Epithelial cell of proximal tubule (primary cell): ENCODE data around the gene CDR2L. TPM values are rescaled to one million over a fixed set of nuclear protein-coding genes. Genes with fewer than 3 reads are reported as not detected.
"Not testable (repeated sequence)": the region's sequence is repeated elsewhere in the genome, so short reads cannot be mapped to it uniquely, and the experiment has no call there.

Experiments
- DNase-seq: peaks from one replicate; pipeline ENCODE4 v3.0.0-alpha.2; 2011; ENCODE audit warnings: low read depth
- H3K4me3 ChIP-seq: 2 replicates; pipeline ENCODE4 v1.5.1; 2011; ENCODE audit warnings: low read depth, mild to moderate bottlenecking, low read length
- total RNA-seq: library from RNA; depleted of rRNA; stranded (reverse); fragments of >200 nt; gene quantifications from 2 replicates; pipeline ENCODE4 v1.2.3, GENCODE V29; 2015
- TF ChIP-seq, protein P1 (sequence below): conservative IDR thresholded peaks from 2 replicates; pipeline ENCODE4 v1.5.1; 2012; ENCODE audit warnings: low read depth, mild to moderate bottlenecking, low read length

CDR2L gene
- total RNA-seq, 1 donor from 2014 or later: 64.4 TPM

DNA sequence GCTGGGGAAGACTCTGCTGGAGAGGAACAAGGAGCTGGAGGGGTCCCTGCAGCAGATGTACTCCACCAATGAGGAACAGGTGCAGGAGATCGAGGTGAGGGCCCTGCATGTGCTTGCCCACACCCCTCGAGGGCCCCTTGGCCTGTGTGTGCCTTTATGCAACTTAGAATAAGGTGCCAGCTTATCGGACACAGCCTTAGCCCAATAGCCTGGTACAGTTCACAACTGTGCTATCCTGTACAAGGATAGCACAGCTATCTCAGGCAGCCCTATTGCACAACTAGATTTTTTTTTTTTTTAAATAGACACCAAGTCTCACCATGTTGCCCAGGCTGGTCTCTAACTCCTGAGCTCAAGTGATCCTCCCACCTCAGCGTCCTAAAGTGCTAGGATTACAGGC lies 12.1 kb downstream of the CDR2L start:
- H3K4me3 ChIP-seq: no peak overlapping the region

GRCh38 chr17:75001915-75002843 lies 14.7 kb downstream of the CDR2L start:
- TF ChIP-seq, protein P1, sequence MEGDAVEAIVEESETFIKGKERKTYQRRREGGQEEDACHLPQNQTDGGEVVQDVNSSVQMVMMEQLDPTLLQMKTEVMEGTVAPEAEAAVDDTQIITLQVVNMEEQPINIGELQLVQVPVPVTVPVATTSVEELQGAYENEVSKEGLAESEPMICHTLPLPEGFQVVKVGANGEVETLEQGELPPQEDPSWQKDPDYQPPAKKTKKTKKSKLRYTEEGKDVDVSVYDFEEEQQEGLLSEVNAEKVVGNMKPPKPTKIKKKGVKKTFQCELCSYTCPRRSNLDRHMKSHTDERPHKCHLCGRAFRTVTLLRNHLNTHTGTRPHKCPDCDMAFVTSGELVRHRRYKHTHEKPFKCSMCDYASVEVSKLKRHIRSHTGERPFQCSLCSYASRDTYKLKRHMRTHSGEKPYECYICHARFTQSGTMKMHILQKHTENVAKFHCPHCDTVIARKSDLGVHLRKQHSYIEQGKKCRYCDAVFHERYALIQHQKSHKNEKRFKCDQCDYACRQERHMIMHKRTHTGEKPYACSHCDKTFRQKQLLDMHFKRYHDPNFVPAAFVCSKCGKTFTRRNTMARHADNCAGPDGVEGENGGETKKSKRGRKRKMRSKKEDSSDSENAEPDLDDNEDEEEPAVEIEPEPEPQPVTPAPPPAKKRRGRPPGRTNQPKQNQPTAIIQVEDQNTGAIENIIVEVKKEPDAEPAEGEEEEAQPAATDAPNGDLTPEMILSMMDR: no peak
- H3K4me3 ChIP-seq: no peak overlapping the region

More for the DNA sequence above, 12.1 kb downstream of the CDR2L start:
- TF ChIP-seq, protein P1: no peak
- no peak for DNase-seq

GRCh38 chr17:75003070-75003956 lies 15.9 kb downstream of the CDR2L start:
- DNase-seq: no peak
- TF ChIP-seq, protein P1: no peak
- no peak overlapping the region for H3K4me3 ChIP-seq

More at GRCh38 chr17:75001915-75002843, 14.7 kb downstream of the CDR2L start:
- no peak for DNase-seq

DNA sequence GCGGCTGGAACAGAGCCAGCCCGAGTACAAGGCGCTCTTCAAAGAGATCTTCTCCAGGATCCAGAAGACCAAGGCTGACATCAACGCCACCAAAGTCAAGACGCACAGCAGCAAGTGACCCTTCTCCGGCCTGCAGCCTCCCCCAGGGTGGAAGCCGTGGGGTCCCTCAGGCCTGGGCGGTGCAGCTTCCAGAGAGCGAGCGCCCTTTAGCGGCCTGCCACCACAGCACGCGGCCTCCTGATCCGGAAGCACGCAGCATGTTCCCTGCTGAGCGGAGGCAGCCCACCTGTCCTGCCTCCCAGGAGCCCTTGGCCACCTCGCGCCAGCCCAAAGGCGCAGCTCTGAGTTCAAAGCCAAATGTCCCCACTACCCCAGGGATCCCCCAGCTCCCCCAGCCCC lies 16.5 kb downstream of the CDR2L start:
- TF ChIP-seq, protein P1: no peak
- H3K4me3 ChIP-seq: no peak overlapping the region
- no peak for DNase-seq

DNA sequence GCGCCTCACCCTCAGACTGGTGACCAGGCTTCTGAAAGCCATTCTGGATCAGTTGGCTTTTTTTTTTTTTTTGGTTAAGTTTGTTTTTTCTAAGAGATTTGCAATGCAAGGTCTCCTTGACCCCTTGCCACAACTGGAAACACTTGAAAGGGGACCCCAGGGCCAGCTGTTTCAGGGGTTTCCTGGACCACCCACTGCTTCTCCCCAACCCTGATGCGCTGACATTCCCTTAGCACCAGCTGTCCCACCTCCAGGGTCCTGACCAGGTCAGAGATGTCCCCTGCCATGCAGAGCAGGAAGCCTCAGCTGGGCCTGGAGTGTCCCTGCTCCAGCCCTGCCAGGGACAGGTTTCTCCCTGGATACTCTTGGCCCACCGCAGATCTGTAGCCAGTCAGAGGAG lies 16.9 kb downstream of the CDR2L start:
- no peak for DNase-seq
- H3K4me3 ChIP-seq: no peak overlapping the region
- TF ChIP-seq, protein P1: no peak

DNA sequence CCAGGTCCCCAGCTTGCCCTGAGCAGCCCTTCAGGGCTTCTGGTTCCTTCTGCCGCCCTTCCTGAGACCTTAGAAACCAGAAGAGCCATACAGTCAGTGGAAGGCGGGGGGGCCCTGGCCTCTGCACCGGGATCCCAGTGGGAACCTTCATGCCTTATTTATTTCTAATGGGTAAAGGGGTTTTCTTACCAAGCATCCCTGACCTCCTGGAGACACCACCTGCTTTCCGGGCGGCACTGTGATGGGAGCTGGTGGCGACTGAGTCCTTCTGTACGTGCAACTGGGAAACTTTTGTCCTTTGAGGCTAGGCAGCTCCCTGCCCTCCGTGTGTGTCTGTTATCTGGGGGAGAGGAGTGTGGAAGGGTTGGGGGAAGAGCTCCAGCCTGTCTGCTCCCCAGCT lies 17.9 kb downstream of the CDR2L start:
- TF ChIP-seq, protein P1: no peak
- no peak for DNase-seq

DNA sequence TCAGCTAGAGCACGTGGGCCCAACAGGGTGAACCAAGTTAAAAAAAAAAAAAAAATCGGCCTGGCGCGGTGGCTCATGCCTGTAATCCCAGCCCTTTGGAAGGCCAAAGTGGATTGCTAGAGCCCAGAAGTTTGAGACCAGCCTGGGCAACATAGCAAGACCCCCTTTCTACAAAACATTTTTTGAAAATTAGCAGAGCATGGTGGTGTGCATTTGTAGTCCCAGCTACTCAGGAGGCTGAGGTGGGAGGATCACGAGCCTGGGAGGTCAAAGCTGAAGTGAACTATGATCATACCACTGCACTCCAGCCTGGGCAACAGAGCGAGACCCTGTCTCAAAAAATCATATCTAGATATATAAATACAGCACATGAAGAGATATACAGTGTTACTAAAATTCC lies 18.7 kb downstream of the CDR2L start:
- H3K4me3 ChIP-seq, DNase-seq: not testable (repeated sequence)

More for the DNA sequence above, 17.9 kb downstream of the CDR2L start:
- no peak overlapping the region for H3K4me3 ChIP-seq
